HG03060 (cell line): Measurements from ENCODE around the gene AMIGO3.
"Not testable (repeated sequence)": the region's sequence is repeated elsewhere in the genome, so short reads cannot be mapped to it uniquely, and the experiment has no call there.

Experiments used
- ATAC-seq: cut with Tn5 transposase; IDR thresholded peaks from one replicate; pipeline ENCODE4 v1.9.1; 2021; ENCODE audit warnings: low read depth, moderate number of reproducible peaks; ENCODE audit not compliant: unreplicated experiment

The AMIGO3 gene

GRCh38 chr3:49712631-49713317 lies 6.7 kb downstream of the AMIGO3 start:
- ATAC-seq: no peak

GRCh38 chr3:49712166-49712565 lies 7.3 kb downstream of the AMIGO3 start:
- no peak for ATAC-seq

GRCh38 chr3:49711489-49711888 lies 8.0 kb downstream of the AMIGO3 start:
- ATAC-seq: no peak

DNA sequence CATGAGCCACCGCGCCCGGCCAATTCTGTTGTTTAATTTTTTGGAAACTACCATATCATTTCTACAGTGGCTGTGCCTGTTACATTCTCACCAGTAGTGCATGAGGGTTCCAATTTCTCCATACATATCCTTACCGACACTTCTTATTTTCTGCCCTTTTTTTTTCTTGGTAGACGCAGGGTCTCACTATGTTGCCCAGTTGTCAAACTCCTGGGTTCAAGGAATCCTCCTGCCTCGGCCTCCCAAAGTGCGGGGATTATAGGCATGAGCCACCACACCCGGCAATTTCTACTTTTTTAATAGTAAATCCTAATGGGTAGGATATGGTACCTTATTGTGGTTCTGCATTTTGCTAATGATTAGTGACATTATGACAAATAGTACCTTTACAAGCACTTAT lies 9.6 kb downstream of the AMIGO3 start:
- no peak for ATAC-seq

DNA sequence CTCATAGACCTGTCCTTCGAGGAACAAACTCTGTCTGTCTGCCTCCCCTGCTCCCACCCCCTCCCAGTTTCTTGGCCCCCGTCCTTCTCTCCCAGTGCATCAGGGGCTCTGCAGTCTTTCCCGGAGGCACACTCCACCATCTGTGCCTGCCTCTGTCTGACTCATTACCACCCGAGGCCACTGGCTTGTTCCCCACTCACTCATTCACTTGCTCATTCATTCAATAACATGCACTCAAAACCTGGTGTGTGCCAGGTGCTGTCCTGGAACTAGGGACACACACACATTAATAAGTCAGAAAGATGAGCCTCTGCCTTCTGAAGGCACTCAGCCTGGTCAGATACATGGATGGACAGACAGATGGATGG lies 12.4 kb downstream of the AMIGO3 start:
- no peak for ATAC-seq

DNA sequence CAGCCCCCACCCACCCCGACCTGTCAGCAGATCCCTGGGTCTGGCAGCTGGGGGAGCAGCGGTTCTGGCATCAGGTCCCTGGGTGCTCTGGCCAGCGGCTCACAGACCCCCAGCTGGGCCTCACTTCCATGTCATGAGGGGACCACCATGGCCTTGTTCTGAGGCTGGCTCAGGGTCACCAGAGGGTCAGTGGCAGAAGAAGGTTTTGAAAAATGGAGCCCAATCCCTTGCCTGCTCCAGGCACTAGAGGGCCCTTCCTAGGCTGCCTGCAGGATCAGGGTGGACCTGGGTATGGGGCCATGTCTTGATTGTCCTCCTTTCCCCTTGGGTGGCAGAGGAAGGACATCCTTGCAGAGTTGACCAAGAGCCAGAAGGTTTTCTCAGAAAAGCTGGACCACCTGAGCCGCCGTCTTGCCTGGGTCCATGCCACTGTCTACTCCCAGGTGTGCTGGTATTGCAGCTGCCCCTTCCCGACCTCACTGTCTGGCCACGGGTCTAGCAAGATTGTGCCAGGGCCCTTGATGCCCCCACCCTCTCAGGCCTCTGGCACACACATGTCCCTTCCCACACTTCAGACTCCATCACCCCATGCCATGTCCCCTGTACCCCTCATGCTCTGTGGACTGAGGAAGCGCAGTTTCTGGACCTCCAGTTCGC lies 12.9 kb downstream of the AMIGO3 start:
- no peak for ATAC-seq

- no peak for ATAC-seq
Measured at GRCh38 chr3:49705390-49705960, 14.0 kb downstream of the AMIGO3 start.

GRCh38 chr3:49704629-49705028 lies 14.9 kb downstream of the AMIGO3 start:
- no peak for ATAC-seq

DNA sequence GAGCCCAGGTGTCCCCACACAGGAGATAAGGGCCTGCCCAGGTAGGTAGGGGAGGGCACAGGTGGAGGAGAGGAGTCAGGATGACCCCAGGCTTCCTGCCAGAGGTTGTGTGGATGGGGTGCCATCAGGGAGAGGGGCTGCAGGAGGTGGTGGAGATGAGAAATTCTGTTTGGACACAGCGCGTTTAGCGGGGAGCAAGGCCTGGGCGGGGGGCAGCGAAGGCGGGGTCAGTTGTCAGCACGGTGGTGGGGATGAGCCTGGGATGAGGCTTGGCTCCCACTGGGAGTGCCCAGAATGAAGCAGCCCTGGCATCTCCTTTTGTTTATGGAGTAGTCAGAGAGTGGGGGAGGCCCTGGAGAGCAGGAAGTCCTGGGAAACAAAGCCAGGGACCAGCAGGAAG lies 15.5 kb downstream of the AMIGO3 start:
- ATAC-seq: no peak

DNA sequence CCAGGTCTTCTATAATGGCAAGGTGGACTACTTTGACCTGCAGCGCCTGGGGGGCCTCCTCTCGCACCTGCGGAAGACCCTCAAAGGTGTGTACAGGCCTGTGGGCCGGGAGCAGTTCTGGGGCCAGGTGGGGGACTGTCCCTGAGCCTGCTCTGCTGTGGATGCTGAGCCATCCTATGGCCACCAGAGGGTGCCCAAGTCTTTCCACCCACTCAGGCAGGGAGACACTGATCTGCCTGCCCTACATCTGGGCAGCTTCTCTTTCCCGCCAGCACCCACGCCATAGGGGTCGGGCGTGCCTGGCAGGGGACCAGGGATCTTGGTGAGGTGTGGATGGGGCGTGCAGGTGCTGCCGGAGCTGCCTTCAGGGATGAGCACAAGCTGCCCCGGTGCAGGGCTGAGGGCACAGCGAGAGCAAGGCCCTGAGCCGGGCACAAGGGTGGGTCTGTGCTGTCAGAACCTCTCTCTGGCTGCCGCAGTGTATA lies 16.0 kb downstream of the AMIGO3 start:
- no peak for ATAC-seq

GRCh38 chr3:49702672-49703071 lies 16.8 kb downstream of the AMIGO3 start:
- no peak for ATAC-seq

GRCh38 chr3:49701388-49702077 lies 18.0 kb downstream of the AMIGO3 start:
- no peak for ATAC-seq

DNA sequence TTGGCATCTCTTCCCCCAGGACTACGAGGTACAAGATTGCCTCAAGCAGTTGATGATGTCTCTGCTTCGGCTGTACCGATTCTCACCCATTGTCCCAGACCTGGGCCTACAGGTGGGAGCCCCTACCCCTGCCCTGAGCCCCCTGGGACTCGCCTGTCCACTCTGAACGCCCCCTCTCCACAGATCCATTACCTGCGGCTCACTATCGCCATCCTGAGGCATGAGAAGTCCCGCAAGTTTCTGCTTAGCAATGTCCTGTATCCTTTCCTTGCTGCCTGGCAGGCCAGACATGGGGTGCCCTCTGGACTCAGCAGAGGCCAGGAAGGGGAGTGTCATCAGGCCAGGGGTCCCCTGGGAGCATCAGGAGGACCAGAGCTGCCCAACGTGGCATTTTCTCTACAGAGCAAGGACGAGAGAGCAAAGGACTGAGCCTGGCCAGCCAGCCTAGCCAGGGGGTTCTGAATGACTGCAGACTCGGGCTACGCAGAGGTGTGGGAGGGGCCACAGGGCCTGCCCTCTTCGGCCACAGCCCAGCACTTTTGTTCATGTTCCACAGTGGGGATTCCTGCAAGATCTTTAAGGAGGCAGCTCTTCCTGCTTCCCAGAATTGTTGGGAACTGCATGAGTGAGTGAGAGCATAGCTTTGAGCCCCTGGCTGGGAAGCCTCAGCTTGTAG lies 18.9 kb downstream of the AMIGO3 start:
- no peak for ATAC-seq

GRCh38 chr3:49700014-49700413 lies 19.5 kb downstream of the AMIGO3 start:
- ATAC-seq: no peak

DNA sequence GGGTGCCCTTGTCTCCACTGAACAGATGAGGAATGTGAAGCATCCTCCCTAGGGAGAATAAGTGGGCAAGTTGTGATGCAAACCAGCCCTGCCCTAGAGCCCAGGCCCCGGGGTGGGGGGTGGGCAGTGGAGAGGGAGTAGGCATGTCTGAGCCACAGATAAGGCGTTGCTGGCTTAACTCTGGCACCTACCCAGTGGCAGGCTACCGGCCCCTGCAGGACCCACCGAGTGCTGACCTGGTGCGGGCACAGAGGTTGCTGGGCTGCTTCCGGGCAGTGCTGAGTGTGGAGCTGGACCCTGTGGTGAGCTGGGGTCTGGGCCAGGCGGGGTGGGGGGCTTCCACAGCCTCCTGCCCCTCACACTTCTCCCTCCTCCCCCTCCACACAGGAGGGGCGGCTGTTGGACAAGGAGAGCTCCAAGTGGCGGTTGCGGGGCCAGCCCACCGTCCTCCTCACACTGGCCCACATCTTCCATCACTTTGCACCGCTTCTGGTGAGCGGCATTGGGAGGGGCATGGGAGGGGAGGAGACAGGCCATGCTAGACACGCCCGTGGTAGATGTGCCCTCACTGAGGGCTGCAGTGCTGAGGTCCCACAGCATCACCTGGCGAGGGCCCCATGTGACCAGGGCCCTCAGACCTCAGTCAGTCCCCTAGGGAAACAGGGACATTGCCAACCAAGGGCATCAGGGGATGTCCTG lies 20.1 kb downstream of the AMIGO3 start:
- ATAC-seq: no peak

DNA sequence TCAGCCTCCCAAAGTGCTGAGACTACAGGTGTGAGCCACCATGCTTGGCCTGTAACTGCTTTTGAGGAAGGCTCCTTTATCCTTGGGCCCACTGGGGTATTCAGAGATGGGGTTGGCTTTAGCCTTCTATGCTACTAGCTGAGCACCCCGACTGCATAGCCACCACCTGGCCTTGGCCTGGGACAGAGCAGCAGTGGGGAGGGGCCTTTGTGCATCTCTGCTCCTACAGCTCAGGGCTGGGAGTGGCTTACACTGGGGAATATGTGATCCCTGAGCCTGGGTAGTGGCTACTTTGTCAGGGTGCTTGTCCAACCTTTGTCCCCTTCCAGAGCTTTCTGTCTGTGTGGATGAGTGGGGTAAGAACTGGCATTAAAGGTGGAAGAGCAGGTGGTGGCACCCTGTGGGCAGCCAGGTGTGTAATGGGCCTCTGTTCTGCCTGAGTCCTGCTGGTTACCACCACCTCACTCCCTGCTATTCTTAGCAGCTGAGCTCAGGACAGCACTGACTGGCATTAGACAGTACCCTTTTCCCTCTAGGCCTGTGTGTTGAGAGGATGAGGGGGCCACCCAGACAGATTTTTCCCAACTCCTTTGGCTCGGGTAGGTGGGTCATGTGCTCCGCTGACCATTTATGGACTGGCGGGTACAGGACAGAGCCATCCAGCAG lies 24.0 kb downstream of the AMIGO3 start:
- not testable (repeated sequence) for ATAC-seq

DNA sequence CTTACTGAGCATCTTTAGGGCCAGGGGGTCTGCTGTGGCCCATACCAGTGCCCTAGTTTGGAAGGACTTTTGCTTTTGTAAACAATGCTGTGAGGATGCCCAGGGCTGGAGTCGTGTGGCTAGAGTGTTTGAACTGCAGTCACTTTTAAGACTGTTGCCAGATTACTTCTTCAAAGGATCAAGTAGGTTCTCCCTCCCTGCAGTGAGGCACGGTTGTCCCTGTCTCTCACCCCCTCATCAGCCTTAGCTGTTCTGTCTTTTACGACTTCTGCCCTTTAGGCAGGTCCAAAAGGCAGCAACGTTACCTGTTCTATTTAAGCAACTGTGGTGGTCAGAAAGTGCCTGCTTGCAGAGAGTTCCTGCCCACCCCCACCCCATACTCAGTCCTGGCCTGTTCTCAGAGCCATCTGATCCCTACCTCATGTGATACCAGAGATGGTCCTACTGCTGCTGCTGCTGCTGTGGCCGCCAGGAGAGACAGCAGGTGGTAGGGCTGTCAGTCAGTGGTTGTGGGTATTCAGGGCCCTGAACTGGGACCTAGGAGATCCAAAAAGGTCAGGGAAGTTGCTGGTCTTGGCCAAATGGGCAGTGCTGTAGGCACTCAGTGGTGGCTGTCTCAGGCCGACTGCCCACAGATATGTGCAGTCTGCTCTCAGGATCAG lies 24.9 kb downstream of the AMIGO3 start:
- ATAC-seq: not testable (repeated sequence)

DNA sequence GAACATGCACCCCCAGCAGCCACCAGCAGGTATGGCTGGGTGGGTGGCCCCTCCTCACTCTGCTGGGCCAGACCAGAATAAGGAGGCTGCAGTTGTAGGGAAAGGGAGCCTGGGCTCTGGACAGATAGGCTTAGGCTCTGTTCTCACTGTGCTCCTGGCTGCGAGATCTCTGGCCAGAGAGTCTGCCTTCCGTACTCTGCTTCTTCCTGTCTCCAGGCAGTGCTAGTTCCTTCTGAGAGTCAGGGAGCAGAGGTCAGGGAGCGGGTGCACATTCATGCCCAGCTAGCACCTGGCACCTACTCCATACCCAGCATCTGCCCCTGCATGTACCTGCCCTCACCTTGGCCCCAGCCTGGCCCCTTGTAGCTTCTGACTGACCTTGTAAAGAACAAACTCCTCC lies 28.0 kb downstream of the AMIGO3 start:
- not testable (repeated sequence) for ATAC-seq

DNA sequence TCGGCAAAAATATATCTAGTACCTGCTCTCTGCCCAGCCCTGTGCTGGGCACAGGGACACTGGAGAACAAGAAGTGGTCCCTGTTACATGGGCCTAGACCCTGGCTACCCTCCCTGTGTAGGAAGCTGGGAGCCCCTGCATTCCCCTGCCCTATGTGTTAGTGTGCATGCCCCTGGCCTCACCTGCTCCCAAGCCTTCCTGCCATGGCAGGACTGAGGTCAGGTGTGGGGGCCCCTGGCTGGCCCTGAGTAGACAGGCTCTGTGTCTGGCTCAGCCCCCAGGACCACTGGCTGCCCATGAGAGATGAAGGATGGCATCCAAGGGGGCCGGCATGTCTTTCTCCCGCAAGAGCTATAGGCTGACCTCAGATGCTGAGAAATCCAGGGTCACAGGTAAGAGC lies 28.6 kb downstream of the AMIGO3 start:
- not testable (repeated sequence) for ATAC-seq
